KMS-11 (cell line): ENCODE data around the gene ZNF586.
"Not testable (repeated sequence)": the region's sequence is repeated elsewhere in the genome, so short reads cannot be mapped to it uniquely, and the experiment has no call there.

Experiments
- H2AFZ ChIP-seq: fragments of 200-600 bp; sonication (generic); 2 replicates; pipeline ENCODE4 v1.6.1; 2016; ENCODE audit warnings: antibody characterized with exemption, mixed run types, low read depth
- H3K27ac ChIP-seq: fragments of 200-600 bp; sonication (generic); 2 replicates; pipeline ENCODE4 v1.6.1; 2016; ENCODE audit warnings: mild to moderate bottlenecking, mixed run types
- H3K27me3 ChIP-seq: fragments of 200-600 bp; sonication (generic); 2 replicates; pipeline ENCODE4 v1.6.1; 2017; ENCODE audit warnings: mild to moderate bottlenecking, low read depth, mixed run types, moderate library complexity; ENCODE audit not compliant: insufficient read depth
- H3K36me3 ChIP-seq: fragments of 200-600 bp; sonication (generic); 2 replicates; pipeline ENCODE4 v1.6.1; 2017; ENCODE audit warnings: mild to moderate bottlenecking, mixed run types; ENCODE audit not compliant: insufficient read depth
- H3K4me1 ChIP-seq: fragments of 200-600 bp; sonication (generic); 2 replicates; pipeline ENCODE4 v1.6.1; 2016; ENCODE audit warnings: mild to moderate bottlenecking, low read depth, mixed run types; ENCODE audit not compliant: poor library complexity, severe bottlenecking
- H3K4me2 ChIP-seq: fragments of 200-600 bp; sonication (generic); 2 replicates; pipeline ENCODE4 v1.7.0; 2016; ENCODE audit warnings: mild to moderate bottlenecking, mixed run types
- H3K4me3 ChIP-seq: fragments of 200-600 bp; sonication (generic); IDR thresholded peaks from 2 replicates; pipeline ENCODE4 v1.6.1; 2017; ENCODE audit warnings: low read depth, low read length, mixed read lengths; ENCODE audit not compliant: insufficient read depth
- H3K79me2 ChIP-seq: fragments of 200-600 bp; sonication (generic); 2 replicates; pipeline ENCODE4 v1.6.1; 2016; ENCODE audit warnings: low read depth, mixed run types; ENCODE audit not compliant: insufficient read depth
- H3K9ac ChIP-seq: fragments of 200-600 bp; sonication (generic); 2 replicates; pipeline ENCODE4 v1.6.1; 2016; ENCODE audit warnings: mild to moderate bottlenecking, mixed run types
- H4K20me1 ChIP-seq: fragments of 200-600 bp; sonication (generic); 2 replicates; pipeline ENCODE4 v1.6.1; 2016; ENCODE audit warnings: mild to moderate bottlenecking, mixed run types; ENCODE audit not compliant: insufficient read depth
- CTCF ChIP-seq: fragments of 200-600 bp; sonication (generic); conservative IDR thresholded peaks from 2 replicates; pipeline ENCODE4 v1.6.1; 2017; ENCODE audit warnings: low read depth, mild to moderate bottlenecking, antibody characterized with exemption, low read length, moderate library complexity, mixed read lengths

The ZNF586 gene

GRCh38 chr19:57802269-57802668 is 32.8 kb downstream of the ZNF586 start:
- no peak overlapping the region for H3K9ac ChIP-seq
- H3K4me3 ChIP-seq = no peak overlapping the region
- no peak overlapping the region for H2AFZ ChIP-seq
- no peaks in the 10 kb centered on the region for H3K79me2 ChIP-seq
- H3K4me1 ChIP-seq = no peaks in the 10 kb centered on the region
- no peak for TF ChIP-seq CTCF
- no peak overlapping the region for H3K4me2 ChIP-seq
- H3K27me3 ChIP-seq = no peaks in the 10 kb centered on the region
- no peaks in the 10 kb centered on the region for H4K20me1 ChIP-seq
- no peak overlapping the region for H3K27ac ChIP-seq
- no peaks in the 10 kb centered on the region for H3K36me3 ChIP-seq

GRCh38 chr19:57803265-57803593 is 33.8 kb downstream of the ZNF586 start:
- no peaks in the 10 kb centered on the region for H3K79me2 ChIP-seq
- TF ChIP-seq CTCF = no peak
- no peaks in the 10 kb centered on the region for H4K20me1 ChIP-seq
- no peak overlapping the region for H3K27ac ChIP-seq
- H3K9ac ChIP-seq = no peak overlapping the region
- no peak overlapping the region for H3K4me3 ChIP-seq
- no peaks in the 10 kb centered on the region for H3K36me3 ChIP-seq
- H3K27me3 ChIP-seq = no peaks in the 10 kb centered on the region
- no peak overlapping the region for H3K4me2 ChIP-seq
- H2AFZ ChIP-seq = no peak overlapping the region
- H3K4me1 ChIP-seq = no peaks in the 10 kb centered on the region

GRCh38 chr19:57803594-57804325 is 34.3 kb downstream of the ZNF586 start:
- no peaks in the 10 kb centered on the region for H3K79me2 ChIP-seq
- no peak overlapping the region for H3K4me3 ChIP-seq
- no peak for TF ChIP-seq CTCF
- H3K27ac ChIP-seq = no peak overlapping the region
- no peak overlapping the region for H3K4me2 ChIP-seq
- H2AFZ ChIP-seq = no peak overlapping the region
- H3K9ac ChIP-seq = no peak overlapping the region
- no peaks in the 10 kb centered on the region for H3K36me3 ChIP-seq
- no peaks in the 10 kb centered on the region for H4K20me1 ChIP-seq
- no peaks in the 10 kb centered on the region for H3K4me1 ChIP-seq
- H3K27me3 ChIP-seq = no peaks in the 10 kb centered on the region

- no peak overlapping the region for H3K4me2 ChIP-seq
- no peaks in the 10 kb centered on the region; the same call in 1 of the 2 replicates for H3K36me3 ChIP-seq
- H3K27me3 ChIP-seq = no peaks in the 10 kb centered on the region
- H2AFZ ChIP-seq = no peak overlapping the region
- H4K20me1 ChIP-seq = no peaks in the 10 kb centered on the region
- peaks cover 6% of the 10 kb centered on the region for H3K4me1 ChIP-seq
- H3K4me3 ChIP-seq = no peak overlapping the region
- TF ChIP-seq CTCF = no peak
- H3K9ac ChIP-seq = no peak overlapping the region
- no peak overlapping the region for H3K27ac ChIP-seq
- no peaks in the 10 kb centered on the region for H3K79me2 ChIP-seq
These were observed 38.1 kb downstream of the ZNF586 start for GRCh38 chr19:57807541-57807940.

- not testable (repeated sequence) for H3K9ac ChIP-seq, H3K27ac ChIP-seq, H3K27me3 ChIP-seq, H3K4me2 ChIP-seq, H2AFZ ChIP-seq, H3K4me3 ChIP-seq, H3K36me3 ChIP-seq, H4K20me1 ChIP-seq
- Histone ChIP-seq H3K4me1 (peaks cover 23% of the 10 kb centered on the region), H3K79me2 (peaks cover 13% of the 10 kb centered on the region; the same call in 1 of the 2 replicates)
These were observed 41.2 kb downstream of the ZNF586 start for GRCh38 chr19:57810410-57811295.
